Measurements from ENCODE around the gene PFDN2.

Gene PFDN2

DNA sequence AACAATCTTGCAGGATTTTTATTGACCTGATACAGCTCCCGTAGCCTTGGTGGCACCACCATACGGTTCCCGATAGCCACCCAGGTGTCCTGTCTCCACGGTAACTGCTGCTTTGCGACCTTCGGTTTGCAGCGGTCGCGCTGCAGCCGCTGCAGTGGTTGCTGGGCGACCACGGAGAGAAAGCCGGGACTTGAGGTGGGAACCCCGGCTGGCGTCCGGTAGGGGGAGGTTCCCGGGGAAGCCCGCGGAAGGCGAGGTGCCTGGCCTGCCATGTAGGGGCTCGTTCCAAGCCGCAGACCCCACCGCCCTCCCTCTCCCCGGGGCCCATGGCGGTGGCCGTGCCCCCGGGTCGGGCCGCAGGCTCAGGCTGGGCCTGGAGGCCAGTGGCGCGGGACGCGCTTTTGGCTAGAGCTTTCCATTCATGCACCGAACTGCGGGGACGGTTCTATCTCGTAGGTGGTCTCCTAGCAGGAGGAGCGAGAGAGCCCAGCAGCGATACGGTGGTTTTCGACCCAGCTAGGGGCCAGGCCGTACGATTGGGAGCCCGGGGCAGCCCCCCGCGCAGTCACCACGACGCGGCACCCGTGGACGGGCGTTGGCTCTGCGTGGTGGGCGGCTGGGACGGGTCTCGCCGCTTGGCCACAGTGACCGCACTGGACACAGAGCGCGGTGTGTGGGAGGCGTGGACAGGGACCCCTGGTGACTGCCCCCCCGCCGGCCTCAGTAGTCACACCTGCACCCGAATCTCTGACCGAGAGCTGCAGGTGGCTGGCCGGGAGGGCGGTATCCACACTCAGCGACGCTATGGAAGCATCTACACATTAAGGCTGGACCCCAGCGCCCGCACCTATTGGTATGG, 19.4 kb downstream of the PFDN2 start, which contains the start of gene KLHDC9:
Gene KLHDC9, plus strand, starts transcription at position 152 of the 859 bp plus-strand sequence. Its CDS starts 175 bp downstream, at position 327.
- Histone ChIP-seq H3K4me1 (ENCODE audit: control insufficient read depth in 1 of 2, insufficient read depth in 2 of 2, low read length in 2 of 2) (peaks cover 0 to 16% of the 10 kb centered on the region in 2 donors), H3K4me3 (ENCODE audit: low read depth in 1 of 2, low read length in 2 of 2) (peak within 1 kb of the TSS; percentile 87 to 88), H3K36me3 (ENCODE audit: control insufficient read depth in 1 of 2, insufficient read depth in 2 of 2, low read length in 2 of 2) (peaks cover 14 to 18% of the 10 kb centered on the region in 2 donors), H3K9me3 (ENCODE audit: control insufficient read depth in 1 of 2, low read length in 2 of 2) (no peaks in the 10 kb centered on the region), H3K27me3 (ENCODE audit: low read depth, low read length) (no peaks in the 10 kb centered on the region), H3K27ac (ENCODE audit: low read length) (peak within 1 kb of the TSS; percentile 62)

DNA sequence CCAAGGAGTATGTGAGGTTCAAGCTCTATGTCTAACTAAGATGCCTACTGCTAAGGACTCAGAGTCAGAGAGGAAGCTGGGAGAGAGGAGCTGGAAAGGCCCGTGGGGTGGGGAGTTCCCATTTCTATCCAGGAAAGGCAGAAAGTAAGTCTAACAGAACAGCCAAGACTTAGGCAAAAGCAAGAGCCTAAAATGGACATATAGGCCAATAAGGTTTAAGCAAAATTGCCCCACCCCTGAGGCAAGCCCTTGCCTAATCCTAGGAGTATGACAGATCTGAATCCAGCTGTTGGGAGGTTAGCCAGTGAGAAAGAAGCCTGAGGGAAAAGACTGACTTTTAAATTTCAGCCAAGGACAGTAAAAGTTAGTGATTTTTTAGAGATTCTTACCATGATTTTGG, 21.3 kb downstream of the PFDN2 start:
- Histone ChIP-seq H3K27ac (ENCODE audit: low read length) (no peak overlapping the region), H3K27me3 (ENCODE audit: low read depth, low read length) (no peaks in the 10 kb centered on the region), H3K4me1 (ENCODE audit: control insufficient read depth in 1 of 2, insufficient read depth in 2 of 2, low read length in 2 of 2) (peaks cover 0 to 16% of the 10 kb centered on the region in 2 donors), H3K9me3 (ENCODE audit: control insufficient read depth in 1 of 2, low read length in 2 of 2) (no peaks in the 10 kb centered on the region), H3K36me3 (ENCODE audit: control insufficient read depth in 1 of 2, insufficient read depth in 2 of 2, low read length in 2 of 2) (peaks cover 5 to 12% of the 10 kb centered on the region in 2 donors), H3K4me3 (ENCODE audit: low read depth in 1 of 2, low read length in 2 of 2) (no peak overlapping the region)

DNA sequence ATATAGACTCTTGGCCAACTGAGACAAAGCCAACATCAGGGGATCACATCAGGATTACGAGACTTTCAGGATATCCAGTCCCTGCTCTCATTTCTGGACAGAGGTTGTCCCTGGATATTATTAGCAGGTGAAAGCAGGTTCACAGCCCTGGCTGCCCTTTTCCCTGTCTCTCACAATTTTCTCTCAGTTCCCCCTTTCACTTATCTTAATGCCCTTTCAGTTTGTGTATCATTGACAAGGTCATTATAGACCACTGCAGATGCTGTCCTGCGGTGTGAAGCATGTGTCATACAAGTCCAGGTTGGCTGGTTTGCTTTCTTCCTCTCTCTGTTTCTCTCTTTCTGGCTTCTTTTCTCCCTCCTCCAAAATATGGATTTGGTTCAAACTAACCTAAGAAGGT, 21.8 kb downstream of the PFDN2 start:
- no peak overlapping the region for H3K27ac ChIP-seq (ENCODE audit: low read length)
- H3K4me1 ChIP-seq (ENCODE audit: control insufficient read depth in 1 of 2, insufficient read depth in 2 of 2, low read length in 2 of 2) = peaks cover 0 to 16% of the 10 kb centered on the region in 2 donors
- H3K36me3 ChIP-seq (ENCODE audit: control insufficient read depth in 1 of 2, insufficient read depth in 2 of 2, low read length in 2 of 2) = peaks cover 3 to 8% of the 10 kb centered on the region in 2 donors
- no peaks in the 10 kb centered on the region for H3K9me3 ChIP-seq (ENCODE audit: control insufficient read depth in 1 of 2, low read length in 2 of 2)
- H3K4me3 ChIP-seq (ENCODE audit: low read depth in 1 of 2, low read length in 2 of 2) = no peak overlapping the region
- no peaks in the 10 kb centered on the region for H3K27me3 ChIP-seq (ENCODE audit: low read depth, low read length)

DNA sequence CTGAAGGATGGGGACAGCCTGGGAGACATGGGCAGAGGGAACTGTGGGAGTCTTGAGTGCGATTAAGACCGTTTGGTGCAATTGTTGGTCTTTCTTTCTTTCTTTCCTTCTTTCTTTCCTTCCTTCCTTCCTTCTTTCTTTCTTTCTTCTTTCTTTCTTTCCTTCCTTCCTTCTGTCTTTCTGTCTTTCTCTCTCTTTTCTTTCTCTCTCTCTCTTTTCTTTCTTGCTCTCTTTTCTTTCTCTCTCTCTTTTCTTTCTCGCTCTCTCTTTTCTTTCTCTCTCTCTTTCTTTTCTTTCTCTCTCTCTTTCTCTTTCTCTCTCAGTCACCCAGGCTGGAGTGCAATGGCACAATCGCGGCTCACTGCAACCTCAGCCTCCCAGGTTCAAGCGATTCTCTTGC, 22.6 kb downstream of the PFDN2 start:
- no peak overlapping the region for H3K27ac ChIP-seq (ENCODE audit: low read length)
- H3K36me3 ChIP-seq (ENCODE audit: control insufficient read depth in 1 of 2, insufficient read depth in 2 of 2, low read length in 2 of 2) = peaks cover 3 to 4% of the 10 kb centered on the region in 2 donors
- H3K27me3 ChIP-seq (ENCODE audit: low read depth, low read length) = no peaks in the 10 kb centered on the region
- no peaks in the 10 kb centered on the region for H3K9me3 ChIP-seq (ENCODE audit: control insufficient read depth in 1 of 2, low read length in 2 of 2)
- H3K4me1 ChIP-seq (ENCODE audit: control insufficient read depth in 1 of 2, insufficient read depth in 2 of 2, low read length in 2 of 2) = peaks cover 0 to 16% of the 10 kb centered on the region in 2 donors
- H3K4me3 ChIP-seq (ENCODE audit: low read depth in 1 of 2, low read length in 2 of 2) = no peak overlapping the region

DNA sequence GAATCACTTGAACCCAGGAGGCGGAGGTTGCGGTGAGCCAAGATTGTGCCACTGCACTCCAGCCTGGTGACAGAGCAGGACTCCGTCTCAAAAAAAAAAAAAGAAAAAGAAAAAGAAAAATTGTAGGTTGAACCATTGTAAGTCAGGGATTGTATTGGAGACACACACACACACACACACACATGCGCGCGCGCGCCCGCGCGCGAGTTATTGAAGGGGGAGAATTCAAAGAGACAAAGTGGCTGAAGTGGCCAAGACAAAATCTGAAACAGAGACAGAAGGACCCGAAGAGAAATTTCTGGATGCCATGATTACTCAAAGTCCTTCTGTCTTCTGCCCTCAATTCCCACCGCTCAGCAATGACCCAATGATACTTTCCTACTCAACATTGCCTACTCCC, 23.4 kb downstream of the PFDN2 start:
- Histone ChIP-seq H3K9me3 (ENCODE audit: control insufficient read depth in 1 of 2, low read length in 2 of 2) (no peaks in the 10 kb centered on the region), H3K27ac (ENCODE audit: low read length) (no peak overlapping the region), H3K36me3 (ENCODE audit: control insufficient read depth in 1 of 2, insufficient read depth in 2 of 2, low read length in 2 of 2) (no peaks in the 10 kb centered on the region), H3K27me3 (ENCODE audit: low read depth, low read length) (no peaks in the 10 kb centered on the region), H3K4me1 (ENCODE audit: control insufficient read depth in 1 of 2, insufficient read depth in 2 of 2, low read length in 2 of 2) (peaks cover 0 to 16% of the 10 kb centered on the region in 2 donors), H3K4me3 (ENCODE audit: low read depth in 1 of 2, low read length in 2 of 2) (no peak overlapping the region)

DNA sequence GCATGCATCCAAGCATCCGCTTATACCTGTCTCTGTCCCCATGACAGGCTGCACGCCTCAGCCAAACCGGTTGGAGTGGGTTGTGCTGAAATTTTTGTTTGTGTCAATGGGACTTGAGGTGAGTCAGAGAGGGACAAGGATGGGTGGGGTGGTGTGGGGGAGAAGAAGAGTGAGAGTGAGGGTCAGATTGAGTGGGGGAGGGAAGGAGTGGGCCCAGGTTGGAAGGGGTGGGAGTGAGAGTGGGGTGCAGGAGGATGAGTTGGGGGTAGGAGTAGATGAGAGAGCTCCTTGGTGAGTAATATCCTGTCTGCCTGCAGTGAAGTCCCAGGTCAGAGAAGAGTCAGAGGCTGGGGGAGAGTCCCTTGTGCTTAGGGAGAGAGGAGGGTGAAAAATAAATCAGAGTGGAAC, 25.2 kb downstream of the PFDN2 start:
- Histone ChIP-seq H3K9me3 (ENCODE audit: control insufficient read depth in 1 of 2, low read length in 2 of 2) (no peaks in the 10 kb centered on the region), H3K4me1 (ENCODE audit: control insufficient read depth in 1 of 2, insufficient read depth in 2 of 2, low read length in 2 of 2) (peaks cover 0 to 8% of the 10 kb centered on the region in 2 donors), H3K4me3 (ENCODE audit: low read depth in 1 of 2, low read length in 2 of 2) (no peak overlapping the region), H3K27me3 (ENCODE audit: low read depth, low read length) (no peaks in the 10 kb centered on the region), H3K27ac (ENCODE audit: low read length) (no peak overlapping the region), H3K36me3 (ENCODE audit: control insufficient read depth in 1 of 2, insufficient read depth in 2 of 2, low read length in 2 of 2) (no peaks in the 10 kb centered on the region)

DNA sequence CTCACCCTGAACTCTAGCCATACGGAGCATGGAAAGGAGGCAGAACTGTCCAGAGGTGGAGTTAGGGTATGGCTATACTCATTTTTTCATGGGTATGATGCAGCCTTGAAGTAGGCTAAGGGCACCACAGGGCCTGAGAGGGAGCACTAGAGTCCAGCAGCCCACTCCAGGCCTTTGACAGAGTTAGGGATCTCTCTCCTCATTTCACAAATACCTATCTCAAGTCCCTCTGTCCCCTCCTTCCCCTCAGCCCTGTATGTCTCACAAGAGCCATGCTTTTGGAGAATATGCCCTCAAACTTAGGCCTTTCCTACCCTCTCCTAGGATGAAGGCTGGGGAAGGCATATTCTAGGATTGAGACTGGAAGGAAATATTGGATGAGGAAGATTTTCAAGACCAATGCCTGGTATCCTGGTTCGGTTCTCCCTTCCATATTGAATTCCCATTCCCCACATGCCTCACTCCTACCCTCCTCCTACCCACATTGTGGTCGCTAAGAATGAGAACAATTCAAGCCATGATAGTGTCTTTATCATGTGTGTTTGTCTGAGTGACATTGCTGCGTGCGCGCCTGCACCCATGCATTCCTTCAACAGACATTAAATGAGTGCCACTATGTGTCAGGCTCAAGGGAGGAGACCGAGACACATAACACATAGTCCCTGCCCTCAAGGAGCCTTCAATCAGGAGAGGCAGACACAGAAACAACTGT, 25.9 kb downstream of the PFDN2 start:
- no peaks in the 10 kb centered on the region for H3K36me3 ChIP-seq (ENCODE audit: control insufficient read depth in 1 of 2, insufficient read depth in 2 of 2, low read length in 2 of 2)
- H3K9me3 ChIP-seq (ENCODE audit: control insufficient read depth in 1 of 2, low read length in 2 of 2) = no peaks in the 10 kb centered on the region
- no peak overlapping the region for H3K4me3 ChIP-seq (ENCODE audit: low read depth in 1 of 2, low read length in 2 of 2)
- H3K27ac ChIP-seq (ENCODE audit: low read length) = no peak overlapping the region
- peaks cover 0 to 2% of the 10 kb centered on the region in 2 donors for H3K4me1 ChIP-seq (ENCODE audit: control insufficient read depth in 1 of 2, insufficient read depth in 2 of 2, low read length in 2 of 2)
- H3K27me3 ChIP-seq (ENCODE audit: low read depth, low read length) = no peaks in the 10 kb centered on the region

DNA sequence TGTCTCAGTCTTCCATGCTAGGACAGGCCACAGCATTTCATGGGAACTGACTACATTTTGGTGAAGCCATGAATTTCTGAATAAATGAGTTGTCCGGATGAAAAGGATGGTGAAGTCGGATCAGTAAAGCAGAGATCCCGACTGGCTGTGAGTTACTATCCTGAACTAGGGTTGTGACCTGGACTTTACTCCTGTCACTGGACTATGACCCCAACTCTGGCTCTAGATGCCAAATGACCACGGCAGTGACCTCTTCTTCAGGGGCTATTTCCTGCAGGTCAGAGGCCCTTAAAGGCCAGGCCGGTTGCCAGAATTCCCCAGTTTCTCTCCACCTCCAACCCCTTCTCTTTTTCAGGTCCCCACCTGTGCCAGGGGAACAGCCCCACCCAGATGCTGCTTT, 26.7 kb downstream of the PFDN2 start:
- H3K4me1 ChIP-seq (ENCODE audit: control insufficient read depth in 1 of 2, insufficient read depth in 2 of 2, low read length in 2 of 2) = no peaks in the 10 kb centered on the region
- no peaks in the 10 kb centered on the region for H3K36me3 ChIP-seq (ENCODE audit: control insufficient read depth in 1 of 2, insufficient read depth in 2 of 2, low read length in 2 of 2)
- H3K27me3 ChIP-seq (ENCODE audit: low read depth, low read length) = no peaks in the 10 kb centered on the region
- H3K27ac ChIP-seq (ENCODE audit: low read length) = no peak overlapping the region
- H3K9me3 ChIP-seq (ENCODE audit: control insufficient read depth in 1 of 2, low read length in 2 of 2) = no peaks in the 10 kb centered on the region
- H3K4me3 ChIP-seq (ENCODE audit: low read depth in 1 of 2, low read length in 2 of 2) = no peak overlapping the region

DNA sequence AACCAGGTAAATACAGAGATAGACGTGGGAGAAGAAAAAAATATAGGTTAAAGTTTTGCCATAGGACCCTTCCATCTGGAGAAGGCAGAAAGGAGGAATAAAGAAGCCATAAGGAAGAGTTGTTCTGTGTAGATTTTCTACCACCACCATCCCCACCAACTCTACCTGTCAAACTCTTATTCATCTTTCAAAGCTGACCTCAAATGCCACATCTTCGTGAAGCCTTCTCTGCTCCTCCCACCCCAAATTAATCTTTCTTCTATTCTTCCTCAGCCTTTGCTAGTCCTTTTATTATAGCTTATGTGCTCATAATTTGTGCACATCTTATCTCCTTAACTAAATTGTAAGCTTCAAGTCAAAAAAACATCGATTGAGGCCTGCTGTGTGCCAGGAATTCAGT, 27.2 kb downstream of the PFDN2 start:
- no peaks in the 10 kb centered on the region for H3K27me3 ChIP-seq (ENCODE audit: low read depth, low read length)
- H3K27ac ChIP-seq (ENCODE audit: low read length) = no peak overlapping the region
- H3K4me1 ChIP-seq (ENCODE audit: control insufficient read depth in 1 of 2, insufficient read depth in 2 of 2, low read length in 2 of 2) = no peaks in the 10 kb centered on the region
- no peak overlapping the region for H3K4me3 ChIP-seq (ENCODE audit: low read depth in 1 of 2, low read length in 2 of 2)
- H3K36me3 ChIP-seq (ENCODE audit: control insufficient read depth in 1 of 2, insufficient read depth in 2 of 2, low read length in 2 of 2) = no peaks in the 10 kb centered on the region
- no peaks in the 10 kb centered on the region for H3K9me3 ChIP-seq (ENCODE audit: control insufficient read depth in 1 of 2, low read length in 2 of 2)

DNA sequence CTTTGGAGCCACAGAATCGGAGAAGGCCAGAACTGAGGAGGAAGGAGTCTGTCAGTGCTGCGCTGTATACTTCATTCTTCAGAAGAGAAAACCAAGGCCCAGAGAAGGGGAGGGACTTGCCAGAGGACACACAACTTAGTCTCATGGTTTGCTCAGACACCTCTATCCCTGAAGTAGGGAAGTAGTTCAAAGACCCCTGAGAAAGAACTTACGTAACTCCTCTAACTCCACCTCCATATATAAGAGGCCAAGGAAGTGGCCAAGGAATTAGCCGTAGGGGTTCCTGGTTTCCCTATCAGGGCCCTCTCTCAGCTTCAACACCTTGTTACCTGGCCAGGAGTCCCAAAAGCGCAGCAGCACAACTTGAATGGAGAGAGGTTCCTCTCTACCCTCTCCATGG, 27.9 kb downstream of the PFDN2 start:
- Histone ChIP-seq H3K4me1 (ENCODE audit: control insufficient read depth in 1 of 2, insufficient read depth in 2 of 2, low read length in 2 of 2) (no peaks in the 10 kb centered on the region), H3K27ac (ENCODE audit: low read length) (no peak overlapping the region), H3K36me3 (ENCODE audit: control insufficient read depth in 1 of 2, insufficient read depth in 2 of 2, low read length in 2 of 2) (no peaks in the 10 kb centered on the region)

DNA sequence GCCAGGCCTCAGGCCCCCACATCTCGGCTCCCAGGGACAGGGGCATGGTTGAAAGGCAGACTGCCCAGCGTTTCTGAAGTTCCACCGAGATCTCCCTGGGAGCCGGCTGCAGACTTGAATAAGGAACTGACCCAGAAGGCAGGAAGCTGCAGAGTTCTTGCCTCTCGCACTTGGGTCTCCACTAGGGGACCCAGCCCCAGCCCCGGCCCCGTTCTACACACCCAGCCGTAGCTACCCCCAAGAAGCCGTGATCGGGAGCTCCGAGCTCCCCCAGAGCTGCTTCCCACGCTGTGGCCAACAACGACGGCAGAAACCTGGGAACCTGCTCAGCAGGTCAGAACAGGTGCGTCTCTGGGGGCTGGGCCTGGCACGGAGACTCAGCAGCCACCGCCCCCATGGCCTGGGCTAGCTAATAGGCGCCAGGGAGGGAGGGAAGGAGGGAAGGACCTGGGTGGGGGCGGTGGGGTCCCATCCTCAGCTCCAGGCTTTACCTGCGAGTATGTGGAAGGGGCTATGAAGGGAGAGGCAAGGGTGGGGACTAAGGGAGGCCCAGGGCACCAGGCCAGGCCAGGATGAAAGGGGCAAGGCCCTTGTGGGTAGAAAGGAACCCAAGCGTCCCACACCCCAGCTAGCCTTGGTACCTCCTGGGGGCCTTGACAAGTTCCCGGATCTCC, 28.4 kb downstream of the PFDN2 start, which contains the start of gene NECTIN4:
Gene NECTIN4, minus strand, starts transcription at position 308 of the 674 bp plus-strand sequence. Its CDS starts 262 bp downstream, at position 46.
- H3K36me3 ChIP-seq (ENCODE audit: control insufficient read depth in 1 of 2, insufficient read depth in 2 of 2, low read length in 2 of 2) = no peaks in the 10 kb centered on the region
- H3K4me1 ChIP-seq (ENCODE audit: control insufficient read depth in 1 of 2, insufficient read depth in 2 of 2, low read length in 2 of 2) = no peaks in the 10 kb centered on the region
- no peaks in the 10 kb centered on the region for H3K9me3 ChIP-seq (ENCODE audit: control insufficient read depth in 1 of 2, low read length in 2 of 2)
- H3K4me3 ChIP-seq (ENCODE audit: low read depth in 1 of 2, low read length in 2 of 2) = peak within 1 kb of the TSS in 1 of 2 donors; percentile 7
- H3K27me3 ChIP-seq (ENCODE audit: low read depth, low read length) = no peaks in the 10 kb centered on the region
- no peak within 1 kb of the TSS for H3K27ac ChIP-seq (ENCODE audit: low read length)

More for the DNA sequence above, 27.9 kb downstream of the PFDN2 start:
- no peaks in the 10 kb centered on the region for H3K27me3 ChIP-seq (ENCODE audit: low read depth, low read length)
- no peaks in the 10 kb centered on the region for H3K9me3 ChIP-seq (ENCODE audit: control insufficient read depth in 1 of 2, low read length in 2 of 2)
- H3K4me3 ChIP-seq (ENCODE audit: low read depth in 1 of 2, low read length in 2 of 2) = no peak overlapping the region

All from muscle layer of duodenum (tissue), 2 donors.